Right lobe of liver (tissue), 6 donors: ENCODE results near the gene ALAS2. TPM values are rescaled to one million over a fixed set of nuclear protein-coding genes. Genes with fewer than 3 reads are reported as not detected.

Source experiments
- ATAC-seq, 4 donors: fragments of 200-7000 bp; cut with Tn5 transposase; one replicate each; pipeline ENCODE4 v1.9.1; 2020; ENCODE audit warnings: mild to moderate bottlenecking in 4 of 4, moderate library complexity in 4 of 4
- DNase-seq, 3 donors: peaks; one replicate each; pipeline ENCODE4 v3.0.0-alpha.2; 2020
- H3K27ac ChIP-seq, 3 donors: fragments of 200-600 bp; one replicate each; pipeline ENCODE4 v1.8.0; 2022
- H3K27me3 ChIP-seq, 2 donors: fragments of 200-600 bp; one replicate each; pipeline ENCODE4 v1.8.0; 2022
- H3K36me3 ChIP-seq, 4 donors: fragments of 200-600 bp; sonication (generic) in 1 of 4; one replicate each; pipeline versions ENCODE4 v1.5.1 to v1.8.0; 2017 to 2022; ENCODE audit warnings: control low read depth in 1 of 4
- H3K4me1 ChIP-seq, 4 donors: fragments of 200-600 bp; sonication (generic) in 1 of 4; one replicate each; pipeline versions ENCODE4 v1.5.1 to v1.8.0; 2017 to 2022; ENCODE audit warnings: control low read depth in 1 of 4
- H3K4me3 ChIP-seq, 3 donors: fragments of 200-600 bp; one replicate each; pipeline ENCODE4 v1.8.0; 2022
- H3K9me3 ChIP-seq, 4 donors: fragments of 200-600 bp; sonication (generic) in 1 of 4; one replicate each; pipeline versions ENCODE4 v1.5.1 to v1.8.0; 2017 to 2022; ENCODE audit warnings: control low read depth in 1 of 4
- CTCF ChIP-seq, 4 donors: fragments of 200-600 bp in 3 of 4; fragments of 450-650 bp in 1 of 4; IDR thresholded peaks; one replicate each; pipeline versions ENCODE4 v1.5.1 to v1.8.0; 2016 to 2022; ENCODE audit warnings: antibody characterized with exemption in 4 of 4, mild to moderate bottlenecking in 2 of 4
- POLR2A ChIP-seq: fragments of 450-650 bp; IDR thresholded peaks from one replicate; pipeline ENCODE4 v1.6.1; 2017; ENCODE audit warnings: antibody characterized with exemption, mild to moderate bottlenecking
- WGBS: methylation state at CpG from one replicate; pipeline ENCODE4 v1.1.6; 2018; ENCODE audit warnings: low coverage, low lambda C conversion rate; ENCODE audit not compliant: insufficient coverage; ENCODE audit errors: missing lambda C conversion rate; 5-methylcytosine and 5-hydroxymethylcytosine counted together
- intact Hi-C, 2 donors: fragments of 100-400 bp; cut with DNase I; formaldehyde crosslinking; loops; one replicate each; pipeline versions ENCODE4 v1.11.2 to v1.14.1; 2022
- total RNA-seq, 6 experiments: library from RNA; depleted of rRNA in 2 of 6; stranded (reverse); fragments of >200 nt in 2 of 6; fragmentation: NEBNext Ultra II Directional in 3 of 6; extraction: Animal tissue kit (Norgen Biotek cat#: 25700) in 3 of 6; gene quantifications; one replicate each; pipeline versions ENCODE4 v1.1.0 to v1.2.4, GENCODE V29; 2016 to 2023
- donor health status: DM: no; HTN: yes; CAD: no.
- donor health status: DM: no; HTN: no; CAD: no.
- donor health status: DM: no; HTN: no; CAD: no.
- donor health status: DM: no; HTN: yes; CAD: no.
- donor health status: DM: no; HTN: yes; CAD: no.

The ALAS2 gene
- total RNA-seq, 6 experiments from 2014 or later = 0.16 to 8.3 (median 2.7) TPM; not detected in 1

GRCh38 chrX:55033429-55033828 lies 2.7 kb upstream of the ALAS2 start:
- H3K36me3 ChIP-seq = no peaks in the 10 kb centered on the region
- peak; percentile 72 to 90 (median 86) for ATAC-seq
- DNase-seq = no peak
- peaks cover 0 to 2% of the 10 kb centered on the region in 2 donors for H3K27me3 ChIP-seq
- TF ChIP-seq POLR2A = no peak
- TF ChIP-seq CTCF (IDR thresholded peaks at IDR 0.05) = no peak
- no peak overlapping the region for H3K27ac ChIP-seq
- H3K4me3 ChIP-seq = no peak overlapping the region
- peaks cover 0 to 9% (median 0%) of the 10 kb centered on the region in 4 donors for H3K4me1 ChIP-seq
- no peaks in the 10 kb centered on the region for H3K9me3 ChIP-seq
- intact Hi-C loops = no loop called here
- WGBS = 41% methylated on average over 2 of the region's 2 CpGs

- H3K27me3 ChIP-seq = no peaks in the 10 kb centered on the region
- no peaks in the 10 kb centered on the region for H3K36me3 ChIP-seq
- DNase-seq = no peak
- H3K27ac ChIP-seq = no peak overlapping the region
- no peak for TF ChIP-seq CTCF (IDR thresholded peaks at IDR 0.05)
- no peak for TF ChIP-seq POLR2A
- H3K9me3 ChIP-seq = no peaks in the 10 kb centered on the region
- intact Hi-C loops = no loop called here
- H3K4me3 ChIP-seq = no peak overlapping the region
- H3K4me1 ChIP-seq = peaks cover 0 to 9% (median 0%) of the 10 kb centered on the region in 4 donors
- 49% methylated on average over 2 of the region's 2 CpGs for WGBS
- ATAC-seq = no peak
Observed at GRCh38 chrX:55029291-55029690, 1.5 kb downstream of the ALAS2 start.

- H3K36me3 ChIP-seq = no peaks in the 10 kb centered on the region
- TF ChIP-seq CTCF (IDR thresholded peaks at IDR 0.05) = no peak
- TF ChIP-seq POLR2A = no peak
- no peaks in the 10 kb centered on the region for H3K27me3 ChIP-seq
- DNase-seq (no peak), ATAC-seq (no peak)
- peaks cover 0 to 9% (median 0%) of the 10 kb centered on the region in 4 donors for H3K4me1 ChIP-seq
- H3K27ac ChIP-seq = no peak overlapping the region
- intact Hi-C loops = no loop called here
- no peaks in the 10 kb centered on the region for H3K9me3 ChIP-seq
- no peak overlapping the region for H3K4me3 ChIP-seq
Observed at GRCh38 chrX:55028611-55029010, 2.2 kb downstream of the ALAS2 start.

- peaks cover 0 to 7% (median 0%) of the 10 kb centered on the region in 4 donors for H3K4me1 ChIP-seq
- ATAC-seq = no peak
- TF ChIP-seq POLR2A = no peak
- TF ChIP-seq CTCF (IDR thresholded peaks at IDR 0.05) = no peak
- H3K4me3 ChIP-seq = no peak overlapping the region
- H3K27me3 ChIP-seq = no peaks in the 10 kb centered on the region
- DNase-seq = no peak
- H3K36me3 ChIP-seq = no peaks in the 10 kb centered on the region
- WGBS = 31% methylated on average over 4 of the region's 4 CpGs
- intact Hi-C loops = no loop called here
- no peaks in the 10 kb centered on the region for H3K9me3 ChIP-seq
- no peak overlapping the region for H3K27ac ChIP-seq
Observed at GRCh38 chrX:55028040-55028439, 2.7 kb downstream of the ALAS2 start.

- DNase-seq = no peak
Observed at GRCh38 chrX:55026840-55027239, 3.9 kb downstream of the ALAS2 start.

More at GRCh38 chrX:55026840-55027239, 3.9 kb downstream of the ALAS2 start:
- Histone ChIP-seq H3K4me1 (no peaks in the 10 kb centered on the region), H3K9me3 (no peaks in the 10 kb centered on the region), H3K4me3 (no peak overlapping the region), H3K27ac (no peak overlapping the region), H3K27me3 (no peaks in the 10 kb centered on the region), H3K36me3 (no peaks in the 10 kb centered on the region)
- WGBS = 26% methylated on average over 2 of the region's 2 CpGs
- intact Hi-C loops = no loop called here
- TF ChIP-seq POLR2A = no peak
- TF ChIP-seq CTCF (IDR thresholded peaks at IDR 0.05) = no peak
- ATAC-seq = no peak
